Activated CD8-positive, alpha-beta memory T cell treated with anti-CD3 and anti-CD28 coated beads, Interleukin-2, amount 50 U/mL, for 1 hour (primary cell): ENCODE results near the gene EFNB1.

Experiments used
- DNase-seq: peaks from one replicate; pipeline ENCODE4 v3.0.0-alpha.2; 2020; ENCODE audit errors: extremely low read depth

The EFNB1 gene

GRCh38 chrX:68883800-68884199 lies 55.0 kb downstream of the EFNB1 start:
- no peak for DNase-seq

DNA sequence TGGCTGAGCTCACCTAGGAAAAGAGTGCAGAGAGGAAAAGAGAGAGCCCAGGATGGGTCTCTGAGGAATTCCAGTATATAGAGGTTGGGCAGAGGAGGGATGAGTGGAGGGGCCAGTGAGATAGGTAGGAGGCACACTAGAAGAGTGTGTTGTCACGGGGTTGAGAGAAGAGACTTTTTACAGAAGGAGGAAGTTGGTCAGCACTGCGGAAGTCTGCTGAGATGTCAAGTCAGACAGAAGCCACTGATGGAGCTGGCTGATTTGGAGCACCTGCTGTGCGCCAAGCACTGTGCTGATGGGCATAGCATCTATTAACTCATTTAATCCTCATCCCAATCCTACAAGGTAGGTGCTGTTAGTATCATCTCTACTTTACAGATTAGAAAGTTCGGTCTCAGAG lies 60.4 kb downstream of the EFNB1 start:
- DNase-seq: no peak
